Neural cell (in vitro differentiated cells): Measurements from ENCODE around the gene CEBPZ.

ENCODE experiments used
- EP300 ChIP-seq: fragments of 450-650 bp; conservative IDR thresholded peaks from 2 replicates; pipeline ENCODE4 v1.6.1; 2014; ENCODE audit warnings: antibody characterized with exemption, mild to moderate bottlenecking, moderate library complexity; ENCODE audit not compliant: poor library complexity, severe bottlenecking
- EZH2 ChIP-seq: fragments of 200-600, 300-800 bp; shearing (Covaris generic), sonication (generic); IDR thresholded peaks from 2 replicates; pipeline ENCODE4 v1.6.1; 2014; ENCODE audit warnings: antibody characterized with exemption, low read length, borderline replicate concordance, mild to moderate bottlenecking; ENCODE audit not compliant: insufficient read depth, poor library complexity, severe bottlenecking
- POLR2AphosphoS5 ChIP-seq: IDR thresholded peaks from 2 replicates; pipeline ENCODE4 v1.6.1; 2012
- RAD21 ChIP-seq: fragments of 450-650 bp; conservative IDR thresholded peaks from 2 replicates; pipeline ENCODE4 v1.6.1; 2014; ENCODE audit warnings: antibody characterized with exemption, mild to moderate bottlenecking, moderate library complexity
- SMC3 ChIP-seq: fragments of 450-650 bp; conservative IDR thresholded peaks from 2 replicates; pipeline ENCODE4 v1.6.1; 2014; ENCODE audit warnings: antibody characterized with exemption, mild to moderate bottlenecking, moderate library complexity; ENCODE audit not compliant: poor library complexity
- TAF1 ChIP-seq: IDR thresholded peaks from 2 replicates; pipeline ENCODE4 v1.6.1; 2012; ENCODE audit warnings: low read depth
- TF ChIP-seq, protein P1 (sequence below): fragments of 450-650 bp; IDR thresholded peaks from 2 replicates; pipeline ENCODE4 v1.5.1; 2014; ENCODE audit warnings: antibody characterized with exemption, mild to moderate bottlenecking, moderate library complexity; ENCODE audit not compliant: poor library complexity, severe bottlenecking
- TF ChIP-seq, protein P2 (sequence below): IDR thresholded peaks from 2 replicates; pipeline ENCODE4 v1.6.1; 2012; ENCODE audit warnings: borderline replicate concordance

DNA sequence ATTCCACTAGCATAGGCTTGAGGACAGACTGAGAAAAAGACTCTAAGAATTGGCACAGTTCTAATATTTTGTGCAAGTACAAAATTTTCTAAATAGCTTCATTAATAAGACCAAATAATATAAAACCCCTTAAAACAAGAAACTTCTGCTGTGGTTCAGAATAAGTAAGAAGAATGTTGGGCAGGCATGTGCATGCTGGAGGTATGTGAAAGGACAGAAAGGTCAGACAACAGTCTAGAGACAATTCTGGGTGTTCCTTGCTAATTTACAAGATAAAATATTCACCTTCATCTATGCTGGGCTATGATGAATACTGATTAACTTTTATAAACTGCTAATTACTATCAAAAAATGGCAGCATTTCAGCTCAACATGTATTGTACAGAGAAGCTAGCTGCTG lies 20.2 kb downstream of the CEBPZ start:
- TF ChIP-seq, protein P1, sequence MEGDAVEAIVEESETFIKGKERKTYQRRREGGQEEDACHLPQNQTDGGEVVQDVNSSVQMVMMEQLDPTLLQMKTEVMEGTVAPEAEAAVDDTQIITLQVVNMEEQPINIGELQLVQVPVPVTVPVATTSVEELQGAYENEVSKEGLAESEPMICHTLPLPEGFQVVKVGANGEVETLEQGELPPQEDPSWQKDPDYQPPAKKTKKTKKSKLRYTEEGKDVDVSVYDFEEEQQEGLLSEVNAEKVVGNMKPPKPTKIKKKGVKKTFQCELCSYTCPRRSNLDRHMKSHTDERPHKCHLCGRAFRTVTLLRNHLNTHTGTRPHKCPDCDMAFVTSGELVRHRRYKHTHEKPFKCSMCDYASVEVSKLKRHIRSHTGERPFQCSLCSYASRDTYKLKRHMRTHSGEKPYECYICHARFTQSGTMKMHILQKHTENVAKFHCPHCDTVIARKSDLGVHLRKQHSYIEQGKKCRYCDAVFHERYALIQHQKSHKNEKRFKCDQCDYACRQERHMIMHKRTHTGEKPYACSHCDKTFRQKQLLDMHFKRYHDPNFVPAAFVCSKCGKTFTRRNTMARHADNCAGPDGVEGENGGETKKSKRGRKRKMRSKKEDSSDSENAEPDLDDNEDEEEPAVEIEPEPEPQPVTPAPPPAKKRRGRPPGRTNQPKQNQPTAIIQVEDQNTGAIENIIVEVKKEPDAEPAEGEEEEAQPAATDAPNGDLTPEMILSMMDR, result no peak
- no peak for TF ChIP-seq TAF1
- no peak for TF ChIP-seq POLR2AphosphoS5
- TF ChIP-seq, protein P2, sequence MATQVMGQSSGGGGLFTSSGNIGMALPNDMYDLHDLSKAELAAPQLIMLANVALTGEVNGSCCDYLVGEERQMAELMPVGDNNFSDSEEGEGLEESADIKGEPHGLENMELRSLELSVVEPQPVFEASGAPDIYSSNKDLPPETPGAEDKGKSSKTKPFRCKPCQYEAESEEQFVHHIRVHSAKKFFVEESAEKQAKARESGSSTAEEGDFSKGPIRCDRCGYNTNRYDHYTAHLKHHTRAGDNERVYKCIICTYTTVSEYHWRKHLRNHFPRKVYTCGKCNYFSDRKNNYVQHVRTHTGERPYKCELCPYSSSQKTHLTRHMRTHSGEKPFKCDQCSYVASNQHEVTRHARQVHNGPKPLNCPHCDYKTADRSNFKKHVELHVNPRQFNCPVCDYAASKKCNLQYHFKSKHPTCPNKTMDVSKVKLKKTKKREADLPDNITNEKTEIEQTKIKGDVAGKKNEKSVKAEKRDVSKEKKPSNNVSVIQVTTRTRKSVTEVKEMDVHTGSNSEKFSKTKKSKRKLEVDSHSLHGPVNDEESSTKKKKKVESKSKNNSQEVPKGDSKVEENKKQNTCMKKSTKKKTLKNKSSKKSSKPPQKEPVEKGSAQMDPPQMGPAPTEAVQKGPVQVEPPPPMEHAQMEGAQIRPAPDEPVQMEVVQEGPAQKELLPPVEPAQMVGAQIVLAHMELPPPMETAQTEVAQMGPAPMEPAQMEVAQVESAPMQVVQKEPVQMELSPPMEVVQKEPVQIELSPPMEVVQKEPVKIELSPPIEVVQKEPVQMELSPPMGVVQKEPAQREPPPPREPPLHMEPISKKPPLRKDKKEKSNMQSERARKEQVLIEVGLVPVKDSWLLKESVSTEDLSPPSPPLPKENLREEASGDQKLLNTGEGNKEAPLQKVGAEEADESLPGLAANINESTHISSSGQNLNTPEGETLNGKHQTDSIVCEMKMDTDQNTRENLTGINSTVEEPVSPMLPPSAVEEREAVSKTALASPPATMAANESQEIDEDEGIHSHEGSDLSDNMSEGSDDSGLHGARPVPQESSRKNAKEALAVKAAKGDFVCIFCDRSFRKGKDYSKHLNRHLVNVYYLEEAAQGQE, result no peak
- TF ChIP-seq EZH2, result no peak
- TF ChIP-seq RAD21, result no peak
- no peak for TF ChIP-seq EP300
- TF ChIP-seq SMC3, result no peak
